Cortex of kidney (tissue), 1 donor: ENCODE results near the gene KAZN.

ENCODE experiments used
- DNase-seq: peaks from one replicate; lab custom pipeline; 2025; lab: John Stamatoyannopoulos, UW

KAZN gene

GRCh38 chr1:14713077-14713476, 114.6 kb downstream of the KAZN start:
- no peak for DNase-seq

GRCh38 chr1:14715266-14715665, 116.8 kb downstream of the KAZN start:
- no peak for DNase-seq

GRCh38 chr1:14715802-14716201, 117.3 kb downstream of the KAZN start:
- DNase-seq: no peak

GRCh38 chr1:14716474-14716873, 118.0 kb downstream of the KAZN start:
- no peak for DNase-seq

GRCh38 chr1:14718476-14718875, 120.0 kb downstream of the KAZN start:
- DNase-seq: no peak

GRCh38 chr1:14723401-14723800, 124.9 kb downstream of the KAZN start:
- no peak for DNase-seq

- no peak for DNase-seq
Observed at GRCh38 chr1:14724246-14724645, 125.8 kb downstream of the KAZN start.

GRCh38 chr1:14724678-14725077, 126.2 kb downstream of the KAZN start:
- no peak for DNase-seq

GRCh38 chr1:14725238-14725637, 126.8 kb downstream of the KAZN start:
- DNase-seq: no peak

GRCh38 chr1:14725695-14726094, 127.2 kb downstream of the KAZN start:
- DNase-seq: no peak

- DNase-seq: no peak
Observed at GRCh38 chr1:14726606-14727005, 128.1 kb downstream of the KAZN start.

GRCh38 chr1:14728516-14728915, 130.0 kb downstream of the KAZN start:
- DNase-seq: no peak

- DNase-seq: no peak
Observed at GRCh38 chr1:14732728-14733047, 134.2 kb downstream of the KAZN start.

GRCh38 chr1:14733048-14733778, 134.7 kb downstream of the KAZN start:
- DNase-seq: no peak

GRCh38 chr1:14733779-14734140, 135.3 kb downstream of the KAZN start:
- DNase-seq: no peak

- no peak for DNase-seq
Observed at GRCh38 chr1:14735841-14736240, 137.4 kb downstream of the KAZN start.

GRCh38 chr1:14737561-14738094, 139.1 kb downstream of the KAZN start:
- DNase-seq: no peak

- DNase-seq: no peak
Observed at GRCh38 chr1:14738235-14738634, 139.8 kb downstream of the KAZN start.

- no peak for DNase-seq
Observed at GRCh38 chr1:14738647-14739046, 140.2 kb downstream of the KAZN start.

GRCh38 chr1:14739082-14739832, 140.8 kb downstream of the KAZN start:
- DNase-seq: no peak

GRCh38 chr1:14740016-14740415, 141.5 kb downstream of the KAZN start:
- DNase-seq: no peak

GRCh38 chr1:14741082-14741481, 142.6 kb downstream of the KAZN start:
- DNase-seq: no peak

GRCh38 chr1:14741532-14741931, 143.0 kb downstream of the KAZN start:
- no peak for DNase-seq
